Lower leg skin (tissue), 4 donors: Measurements from ENCODE around the gene PPM1L. TPM values are rescaled to one million over a fixed set of nuclear protein-coding genes. Genes with fewer than 3 reads are reported as not detected.

ENCODE experiments used
- DNase-seq, 2 donors: peaks; one replicate each; pipeline ENCODE4 v3.0.0-alpha.2; 2019; ENCODE audit warnings: low spot score in 2 of 2
- H3K4me3 ChIP-seq: fragments of 200-600 bp; sonication (generic); 2 replicates; pipeline ENCODE4 v1.5.1; 2017; ENCODE audit warnings: mild to moderate bottlenecking, low read depth; ENCODE audit not compliant: poor library complexity, severe bottlenecking
- CTCF ChIP-seq, 3 donors: fragments of 450-650 bp; IDR thresholded peaks; one replicate each; pipeline ENCODE4 v1.5.1; 2016; ENCODE audit warnings: antibody characterized with exemption in 3 of 3, mild to moderate bottlenecking in 3 of 3, moderate library complexity in 2 of 3
- POLR2A ChIP-seq, 2 donors: fragments of 450-650 bp; IDR thresholded peaks; one replicate each; pipeline ENCODE4 v1.6.1; 2016 to 2017; ENCODE audit warnings: antibody characterized with exemption in 2 of 2, mild to moderate bottlenecking in 1 of 2, moderate library complexity in 1 of 2
- WGBS, 2 donors: methylation state at CpG; one replicate each; pipeline ENCODE4 v1.1.5; 2018; 5-methylcytosine and 5-hydroxymethylcytosine counted together
- intact Hi-C: fragments of 100-400 bp; cut with DNase I; formaldehyde crosslinking; loops from one replicate; pipeline ENCODE4 v1.15.0; 2023; ENCODE audit warnings: low total_unique reads
- total RNA-seq, 4 donors: library from RNA; depleted of rRNA; stranded (reverse); fragments of >200 nt; gene quantifications; one replicate each; pipeline ENCODE4 v1.1.0, GENCODE V29; 2016

Gene PPM1L
- total RNA-seq, 4 donors from 2014 or later = 34.9 to 46.5 (median 40.7) TPM

- intact Hi-C loops = no loop called here
- 87 to 88% methylated on average over 2 of the region's 2 CpGs for WGBS, 2 donors
- no peak for TF ChIP-seq CTCF (IDR thresholded peaks at IDR 0.05)
- TF ChIP-seq POLR2A (IDR thresholded peaks at IDR 0.05) = no peak
- H3K4me3 ChIP-seq = no peak overlapping the region
- no peak for DNase-seq
These were observed 286.0 kb downstream of the PPM1L start for GRCh38 chr3:161042023-161042501.

GRCh38 chr3:161043336-161044035 is 287.5 kb downstream of the PPM1L start:
- WGBS, 2 donors = 69 to 74% methylated on average over 5 of the region's 5 CpGs
- no peak overlapping the region for H3K4me3 ChIP-seq
- TF ChIP-seq CTCF (IDR thresholded peaks at IDR 0.05) (no peak), POLR2A (IDR thresholded peaks at IDR 0.05) (no peak)
- DNase-seq = no peak
- intact Hi-C loops = no loop called here

DNA sequence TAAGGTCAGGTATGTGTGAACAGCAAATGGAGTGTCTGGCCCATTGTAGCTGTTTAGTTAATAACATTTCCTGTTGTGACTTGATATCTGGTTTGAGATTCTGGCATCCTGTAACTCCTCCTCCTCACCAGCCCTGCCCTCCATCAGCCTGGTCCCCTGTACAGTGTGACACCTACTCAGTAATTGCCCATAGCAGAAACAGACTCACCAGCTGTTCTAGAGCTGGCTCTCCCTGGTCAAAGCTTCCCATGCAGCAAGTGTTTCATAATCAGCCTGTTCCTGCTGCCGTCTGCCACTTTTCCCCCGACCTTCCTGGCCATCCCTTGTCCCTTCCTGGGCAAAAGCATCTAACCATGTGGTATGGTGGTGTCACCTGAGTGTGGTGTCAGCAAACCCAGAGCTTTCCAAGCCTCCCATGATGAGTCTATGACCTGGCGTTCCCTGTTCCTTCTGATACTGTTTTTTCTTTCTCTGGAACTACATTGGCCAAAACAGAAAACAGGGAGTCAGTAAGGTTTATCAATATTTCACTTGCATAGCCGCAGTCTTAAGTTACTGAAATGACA is 293.7 kb downstream of the PPM1L start:
- 89 to 90% methylated on average over 4 of the region's 4 CpGs for WGBS, 2 donors
- TF ChIP-seq POLR2A (IDR thresholded peaks at IDR 0.05) (no peak), CTCF (IDR thresholded peaks at IDR 0.05) (no peak)
- no peak for DNase-seq
- no peak overlapping the region for H3K4me3 ChIP-seq
- intact Hi-C loops = no loop called here

DNA sequence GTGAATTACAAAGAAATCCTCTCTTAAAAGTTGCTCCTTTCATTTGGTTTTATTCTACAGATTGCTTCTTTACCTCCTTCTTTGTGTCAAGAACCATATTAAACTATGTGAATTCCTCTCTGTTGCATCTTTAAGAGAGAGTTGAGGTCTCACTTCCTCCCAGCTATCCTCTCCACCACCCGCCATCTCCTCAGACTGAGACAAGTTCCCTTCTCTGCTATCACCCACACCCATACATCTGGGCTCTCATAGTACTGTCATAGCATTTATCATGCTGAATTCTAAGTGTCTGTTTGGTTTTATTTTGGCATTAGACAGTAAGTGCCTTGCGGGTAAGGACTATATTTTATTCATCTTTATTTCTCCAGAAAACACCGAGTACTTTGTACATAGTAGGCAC is 294.9 kb downstream of the PPM1L start:
- WGBS, 2 donors = 88 to 90% methylated on average over 3 of the region's 3 CpGs
- no peak overlapping the region for H3K4me3 ChIP-seq
- TF ChIP-seq CTCF (IDR thresholded peaks at IDR 0.05) = no peak
- TF ChIP-seq POLR2A (IDR thresholded peaks at IDR 0.05) = no peak
- no peak for DNase-seq
- intact Hi-C loops = no loop called here

DNA sequence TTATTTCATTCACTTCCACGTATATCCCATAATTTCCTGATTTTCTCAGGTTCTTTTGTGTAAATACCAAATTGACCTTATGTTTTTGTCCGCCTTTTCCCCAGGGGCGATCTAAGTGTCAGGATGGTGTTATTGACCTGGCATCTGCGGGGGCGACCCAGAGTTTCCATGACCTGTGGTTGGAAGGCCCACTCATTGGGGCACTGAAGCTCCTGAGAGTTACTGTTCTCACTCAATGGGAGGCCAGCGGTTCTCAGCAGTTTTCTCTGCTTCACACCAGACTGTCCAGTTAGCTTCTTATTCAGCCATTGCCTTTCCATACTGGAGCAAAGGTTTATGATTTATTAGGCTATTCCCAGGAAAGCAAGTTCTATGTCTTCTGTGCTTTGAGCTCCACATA is 295.8 kb downstream of the PPM1L start:
- intact Hi-C loops = no loop called here
- DNase-seq = no peak
- no peak overlapping the region for H3K4me3 ChIP-seq
- 81 to 82% methylated on average over 6 of the region's 6 CpGs for WGBS, 2 donors
- TF ChIP-seq CTCF (IDR thresholded peaks at IDR 0.05) (no peak), POLR2A (IDR thresholded peaks at IDR 0.05) (no peak)
